HAP-1 (cell line): Measurements from ENCODE around the gene SERPINB6.

Experiments used
- DNase-seq, 2 experiments: peaks; one replicate each; pipeline ENCODE4 v3.0.0-alpha.2; 2016 to 2020; ENCODE audit warnings: low spot score in 2 of 2
- H3K27me3 ChIP-seq: fragments of 250-450 bp; sonication (Bioruptor Pico); 2 replicates; pipeline ENCODE4 v1.5.1; 2020; ENCODE audit warnings: low read depth, mild to moderate bottlenecking, moderate library complexity
- H3K36me3 ChIP-seq: fragments of 250-450 bp; sonication (Bioruptor Pico); replicated peaks from 2 replicates; pipeline ENCODE4 v1.5.1; 2020; ENCODE audit warnings: mild to moderate bottlenecking
- H3K4me1 ChIP-seq: fragments of 250-450 bp; sonication (Bioruptor Pico); 2 replicates; pipeline ENCODE4 v1.5.1; 2020; ENCODE audit warnings: mild to moderate bottlenecking
- H3K4me3 ChIP-seq: fragments of 250-450 bp; sonication (Bioruptor Pico); 2 replicates; pipeline ENCODE4 v1.5.1; 2020; ENCODE audit warnings: mild to moderate bottlenecking, moderate library complexity
- H3K9me3 ChIP-seq: fragments of 250-450 bp; sonication (Bioruptor Pico); 2 replicates; pipeline ENCODE4 v1.5.1; 2020; ENCODE audit warnings: mild to moderate bottlenecking, moderate library complexity
- in situ Hi-C: fragments of 300-500 bp; cut with MboI; formaldehyde crosslinking; loops from 3 replicates; pipeline ENCODE4 v1.14.3; 2020; ENCODE audit warnings: low sequenced_read_pairs, inconsistent platforms, mixed read lengths

Gene SERPINB6

GRCh38 chr6:2990932-2991506 lies 19.7 kb upstream of the SERPINB6 start:
- Histone ChIP-seq H3K4me1 (peaks cover 21% of the 10 kb centered on the region), H3K36me3 (no peaks in the 10 kb centered on the region), H3K27me3 (no peaks in the 10 kb centered on the region), H3K4me3 (peak overlapping the region; percentile 56), H3K9me3 (no peaks in the 10 kb centered on the region)
- in situ Hi-C loops, result loop anchor here (10.0 to 25.0 kb wide), 2 partner anchors 744 to 1021 kb away; a partner anchor contains a TSS
- DNase-seq, result no peak

- H3K9me3 ChIP-seq, result no peaks in the 10 kb centered on the region
- DNase-seq, result peak in 1 of 2 experiments; percentile 49
- no peaks in the 10 kb centered on the region for H3K27me3 ChIP-seq
- peak overlapping the region; percentile 56 for H3K4me3 ChIP-seq
- peaks cover 21% of the 10 kb centered on the region for H3K4me1 ChIP-seq
- no peaks in the 10 kb centered on the region for H3K36me3 ChIP-seq
- in situ Hi-C loops, result loop anchor here (10.0 to 25.0 kb wide), 2 partner anchors 744 to 1022 kb away; a partner anchor contains a TSS
Observed at GRCh38 chr6:2990248-2990931, 19.0 kb upstream of the SERPINB6 start.

GRCh38 chr6:2989332-2990247 lies 18.2 kb upstream of the SERPINB6 start:
- in situ Hi-C loops, result loop anchor here (10.0 to 25.0 kb wide), 2 partner anchors 745 to 1023 kb away; a partner anchor contains a TSS
- DNase-seq, result peak; percentile 94 to 98
- Histone ChIP-seq H3K27me3 (no peaks in the 10 kb centered on the region), H3K36me3 (no peaks in the 10 kb centered on the region), H3K9me3 (no peaks in the 10 kb centered on the region), H3K4me3 (peak overlapping the region; percentile 56), H3K4me1 (peaks cover 21% of the 10 kb centered on the region)

- no peaks in the 10 kb centered on the region for H3K36me3 ChIP-seq
- H3K9me3 ChIP-seq, result no peaks in the 10 kb centered on the region
- no peaks in the 10 kb centered on the region for H3K27me3 ChIP-seq
- peaks cover 21% of the 10 kb centered on the region for H3K4me1 ChIP-seq
- peak; percentile 78 to 91 for DNase-seq
- H3K4me3 ChIP-seq, result peak overlapping the region; percentile 56
- in situ Hi-C loops, result loop anchor here (25.0 kb wide), 1 partner anchor 1024 kb away; a partner anchor contains a TSS
Observed at GRCh38 chr6:2988426-2989331, 17.3 kb upstream of the SERPINB6 start.

GRCh38 chr6:2988094-2988425 lies 16.7 kb upstream of the SERPINB6 start:
- Histone ChIP-seq H3K4me1 (peaks cover 21% of the 10 kb centered on the region), H3K9me3 (no peaks in the 10 kb centered on the region), H3K27me3 (no peaks in the 10 kb centered on the region), H3K36me3 (no peaks in the 10 kb centered on the region), H3K4me3 (peak overlapping the region; percentile 56)
- no peak for DNase-seq
- in situ Hi-C loops, result loop anchor here (25.0 kb wide), 1 partner anchor 1024 kb away; a partner anchor contains a TSS

DNA sequence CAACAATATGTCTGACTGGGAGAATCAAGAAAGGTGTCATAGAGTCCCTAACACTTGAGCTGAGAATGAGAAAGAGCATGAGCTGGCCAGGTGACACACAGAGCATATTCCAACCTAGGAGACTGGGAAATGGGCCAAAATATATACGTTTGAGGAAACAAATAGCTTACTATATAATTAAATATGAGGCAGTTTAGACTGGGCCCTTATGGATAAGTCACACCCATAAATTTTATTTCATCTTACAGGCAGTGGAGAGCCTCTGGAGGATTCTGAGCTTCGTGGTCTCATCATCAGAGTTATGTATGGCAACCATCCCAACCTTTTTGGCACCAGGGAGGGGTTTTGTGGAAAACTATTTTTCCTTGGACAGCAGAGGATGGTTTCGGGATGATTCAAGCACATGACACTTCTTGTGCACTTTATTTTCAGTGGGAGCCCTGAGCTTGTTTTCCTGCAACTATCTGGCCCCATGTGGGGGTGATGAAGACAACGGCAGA lies 15.4 kb upstream of the SERPINB6 start:
- no peaks in the 10 kb centered on the region for H3K9me3 ChIP-seq
- no peaks in the 10 kb centered on the region for H3K36me3 ChIP-seq
- no peak for DNase-seq
- H3K27me3 ChIP-seq, result no peaks in the 10 kb centered on the region
- H3K4me1 ChIP-seq, result peaks cover 21% of the 10 kb centered on the region
- no peak overlapping the region for H3K4me3 ChIP-seq
- in situ Hi-C loops, result loop anchor here (25.0 kb wide), 1 partner anchor 1026 kb away; a partner anchor contains a TSS

DNA sequence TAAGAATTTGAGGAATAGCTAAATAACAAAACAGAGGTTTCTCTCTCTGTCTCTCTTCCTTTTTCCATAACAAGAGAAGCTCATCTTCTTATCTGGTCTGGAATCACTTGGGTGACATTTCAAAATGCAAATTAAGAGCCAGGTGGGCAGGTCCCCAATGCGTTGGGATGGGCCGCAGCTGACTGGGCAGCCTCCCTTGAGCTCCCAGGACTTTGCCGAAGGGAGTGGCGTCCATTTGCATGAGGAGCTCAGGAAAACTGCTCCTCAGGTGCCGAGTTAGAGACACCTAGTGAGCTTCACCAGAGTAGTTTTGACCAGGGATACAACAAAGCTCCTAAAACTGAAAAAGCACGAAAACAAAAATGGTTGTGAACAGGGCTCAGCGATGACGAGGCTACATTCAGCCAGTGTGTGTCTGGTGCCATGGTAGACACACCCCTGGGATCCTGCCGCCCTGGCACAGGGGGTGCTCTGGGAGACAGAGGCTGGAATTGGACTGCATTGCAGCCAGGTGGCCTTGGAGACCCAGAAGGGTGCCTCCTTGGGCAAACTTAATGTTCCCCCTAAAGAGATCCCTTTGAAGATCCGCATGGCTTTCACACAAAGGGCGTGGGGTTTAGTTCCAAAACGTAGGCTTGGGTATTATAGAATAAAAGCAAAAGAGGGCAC lies 13.5 kb upstream of the SERPINB6 start:
- no peak for DNase-seq
- no peaks in the 10 kb centered on the region for H3K9me3 ChIP-seq
- no peaks in the 10 kb centered on the region for H3K27me3 ChIP-seq
- no peak overlapping the region for H3K4me3 ChIP-seq
- peaks cover 7% of the 10 kb centered on the region for H3K4me1 ChIP-seq
- in situ Hi-C loops, result loop anchor here (25.0 kb wide), 1 partner anchor 1027 kb away; a partner anchor contains a TSS
- no peaks in the 10 kb centered on the region for H3K36me3 ChIP-seq

DNA sequence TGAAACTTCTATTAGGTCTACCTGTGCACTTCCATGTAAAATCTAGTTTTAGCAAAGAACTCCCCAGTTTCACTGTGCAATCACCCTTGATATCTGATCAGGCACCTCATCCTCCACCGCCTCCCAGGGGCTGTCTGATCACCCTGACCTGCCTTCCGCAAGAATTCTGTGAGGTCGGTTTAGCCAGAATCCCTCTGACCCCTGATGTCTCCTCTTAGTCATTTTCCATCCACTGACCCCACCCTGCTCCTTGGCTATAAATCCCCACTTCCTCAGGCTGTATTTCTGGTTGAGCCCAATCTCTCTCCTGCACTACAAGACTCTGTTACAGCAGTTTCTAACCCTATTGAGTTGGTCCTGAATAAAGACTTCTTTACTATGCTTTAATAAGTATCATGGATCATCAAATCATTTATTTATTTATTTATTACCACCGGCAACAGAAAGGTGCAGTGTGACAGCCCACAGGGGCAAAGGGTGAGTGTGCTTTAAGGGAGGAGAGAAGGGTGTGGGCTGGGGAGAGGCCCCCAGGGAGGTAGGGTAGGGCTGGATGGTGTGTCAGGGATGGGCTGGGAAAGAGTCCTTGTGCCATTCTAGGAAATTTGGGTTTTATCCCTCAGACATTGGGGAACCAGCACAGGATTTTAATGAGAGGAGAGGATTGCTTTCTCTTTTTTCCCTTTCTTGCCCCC lies 11.2 kb upstream of the SERPINB6 start:
- H3K9me3 ChIP-seq, result no peaks in the 10 kb centered on the region
- no peaks in the 10 kb centered on the region for H3K36me3 ChIP-seq
- no peaks in the 10 kb centered on the region for H3K4me1 ChIP-seq
- DNase-seq, result no peak
- no peak overlapping the region for H3K4me3 ChIP-seq
- no peaks in the 10 kb centered on the region for H3K27me3 ChIP-seq
- in situ Hi-C loops, result loop anchor here (25.0 kb wide), 1 partner anchor 1030 kb away; a partner anchor contains a TSS

DNA sequence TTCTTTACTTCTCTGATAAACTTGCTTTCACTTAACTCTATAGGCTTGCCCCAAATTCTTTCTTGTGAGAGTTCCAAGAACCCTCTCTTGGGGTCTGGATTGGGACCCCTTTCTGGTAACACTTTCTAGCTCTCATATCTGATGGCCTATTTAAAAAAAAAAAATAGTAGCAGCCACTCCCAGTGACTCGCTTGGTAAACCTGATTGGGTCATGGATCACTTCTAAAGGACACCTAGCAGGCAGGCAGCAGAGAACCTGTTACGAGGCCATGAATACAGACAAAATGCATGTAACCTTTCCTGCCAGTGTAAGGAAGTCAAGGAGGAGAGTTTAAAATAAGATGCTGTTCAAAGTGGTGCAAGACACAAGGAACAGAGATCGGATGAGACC lies 9.1 kb upstream of the SERPINB6 start:
- no peak for DNase-seq
- in situ Hi-C loops, result loop anchor here (25.0 kb wide), 1 partner anchor 1032 kb away; a partner anchor contains a TSS
- H3K4me1 ChIP-seq, result no peaks in the 10 kb centered on the region

DNA sequence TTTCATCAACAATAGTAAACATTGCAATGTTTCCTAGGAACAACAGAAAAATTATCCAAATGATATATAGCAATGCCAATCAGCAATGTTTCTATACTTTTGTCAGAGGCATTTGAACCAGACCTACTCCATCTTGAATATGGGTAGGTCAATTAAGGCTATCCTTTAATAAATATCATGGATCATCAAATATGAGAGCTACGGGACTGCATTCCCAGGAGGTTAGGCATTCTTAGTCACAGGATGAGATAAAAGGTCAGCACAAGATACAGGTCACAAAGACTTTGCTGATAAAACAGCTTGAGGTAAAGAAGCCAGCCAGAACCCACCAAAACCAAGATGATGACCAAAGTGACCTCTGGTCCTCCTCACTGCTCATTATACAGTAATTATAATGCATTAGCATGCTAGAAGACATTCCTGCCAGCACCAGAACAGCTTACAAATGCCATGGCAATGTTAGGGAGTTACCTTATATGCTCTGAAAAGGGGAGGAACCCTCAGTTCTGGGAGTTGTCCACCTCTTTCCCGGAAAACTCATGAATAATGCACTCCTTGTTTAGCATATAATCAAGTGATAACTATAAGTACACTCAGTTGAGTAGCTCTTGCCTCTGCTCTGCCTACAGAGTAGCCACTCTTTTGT lies 8.6 kb upstream of the SERPINB6 start:
- no peak for DNase-seq
- Histone ChIP-seq H3K36me3 (no peaks in the 10 kb centered on the region), H3K4me3 (no peak overlapping the region), H3K4me1 (no peaks in the 10 kb centered on the region), H3K9me3 (no peaks in the 10 kb centered on the region), H3K27me3 (no peaks in the 10 kb centered on the region)
- in situ Hi-C loops, result loop anchor here (25.0 kb wide), 1 partner anchor 1032 kb away; a partner anchor contains a TSS

More for the DNA sequence above, 9.1 kb upstream of the SERPINB6 start:
- Histone ChIP-seq H3K9me3 (no peaks in the 10 kb centered on the region), H3K36me3 (no peaks in the 10 kb centered on the region), H3K27me3 (no peaks in the 10 kb centered on the region), H3K4me3 (no peak overlapping the region)

DNA sequence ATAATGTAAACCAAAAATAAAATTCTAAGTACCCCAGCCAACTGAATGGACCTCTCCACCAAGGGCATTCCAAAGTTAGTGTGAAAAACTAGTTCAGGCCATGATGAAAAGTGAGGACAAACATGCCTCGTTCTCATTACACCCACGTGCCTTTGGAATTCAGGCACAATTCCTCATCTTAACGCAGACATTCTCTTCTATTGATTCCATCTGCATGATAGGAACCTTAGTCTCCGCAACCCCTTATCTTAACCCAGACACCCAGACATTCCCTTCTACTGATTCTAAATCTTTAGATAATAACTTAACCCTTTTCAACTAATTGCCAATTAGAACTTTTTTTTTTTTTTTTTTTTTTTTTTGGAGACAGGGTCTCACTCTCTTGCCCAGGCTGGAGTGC lies 7.6 kb upstream of the SERPINB6 start:
- in situ Hi-C loops, result loop anchor here (25.0 kb wide), 1 partner anchor 1033 kb away; a partner anchor contains a TSS
- H3K4me1 ChIP-seq, result no peaks in the 10 kb centered on the region
- no peak overlapping the region for H3K4me3 ChIP-seq
- no peaks in the 10 kb centered on the region for H3K9me3 ChIP-seq
- H3K27me3 ChIP-seq, result no peaks in the 10 kb centered on the region
- DNase-seq, result no peak
- H3K36me3 ChIP-seq, result no peaks in the 10 kb centered on the region
